HepG2 (cell line): ENCODE measurements around the gene HELB. TPM values are rescaled to one million over a fixed set of nuclear protein-coding genes. Genes with fewer than 3 reads are reported as not detected.

Source experiments
- DNMT1 ChIP-seq: sonication (generic); formaldehyde crosslinking; IDR thresholded peaks from 2 replicates; pipeline ENCODE4 v1.5.1; 2020; ENCODE audit warnings: mild to moderate bottlenecking, missing genetic modification reagents
- KDM3A ChIP-seq: IDR thresholded peaks from 2 replicates; pipeline ENCODE4 v1.6.1; 2018; ENCODE audit warnings: low read depth, missing compliant biosample characterization
- MAFG ChIP-seq: sonication (generic); formaldehyde crosslinking; IDR thresholded peaks from 2 replicates; pipeline ENCODE4 v1.5.1; 2020; ENCODE audit warnings: mild to moderate bottlenecking, missing genetic modification reagents
- MAFK ChIP-seq, 2 experiments: IDR thresholded peaks in 1 of 2; conservative IDR thresholded peaks in 1 of 2; 2 replicates each; pipeline ENCODE4 v1.6.1; 2011; ENCODE audit warnings: improper control_type of control experiment in 2 of 2, low read length in 2 of 2
- NR1H2 ChIP-seq: sonication (generic); formaldehyde crosslinking; IDR thresholded peaks from 2 replicates; pipeline ENCODE4 v1.8.1; 2022; ENCODE audit warnings: low read depth, missing genetic modification reagents, borderline replicate concordance
- PHF8 ChIP-seq: sonication (generic); formaldehyde crosslinking; IDR thresholded peaks from 2 replicates; pipeline ENCODE4 v1.5.0; 2020; ENCODE audit warnings: missing genetic modification reagents
- TIGD3 ChIP-seq: sonication (generic); formaldehyde crosslinking; IDR thresholded peaks from 2 replicates; pipeline ENCODE4 v1.5.1; 2020; ENCODE audit warnings: mild to moderate bottlenecking, missing genetic modification reagents, borderline replicate concordance
- YY1 ChIP-seq: IDR thresholded peaks from 2 replicates; pipeline ENCODE4 v1.6.1; 2011; ENCODE audit warnings: low read length, low read depth, moderate library complexity, mild to moderate bottlenecking; ENCODE audit not compliant: insufficient read depth, insufficient replicate concordance
- ZBTB8A ChIP-seq: sonication (generic); formaldehyde crosslinking; IDR thresholded peaks from 2 replicates; pipeline ENCODE4 v1.4.0; 2020; ENCODE audit warnings: mild to moderate bottlenecking, low read depth, missing genetic modification reagents, borderline replicate concordance
- ZFP1 ChIP-seq: IDR thresholded peaks from 2 replicates; pipeline ENCODE4 v1.6.1; 2016
- ZNF407 ChIP-seq: sonication (generic); formaldehyde crosslinking; IDR thresholded peaks from one replicate; pipeline ENCODE4 v1.5.1; 2020; ENCODE audit warnings: mild to moderate bottlenecking, missing genetic modification reagents; ENCODE audit errors: not compliant biosample characterization
- polyA plus RNA-seq, 8 experiments: library from polyadenylated mRNA; depleted of rRNA in 3 of 8; stranded (reverse) in 7 of 8; unstranded in 1 of 8; fragments of >200 nt; fragmentation: Illumina TruSeq in 4 of 8; extraction: Trizol in 4 of 8; gene quantifications; 2 replicates each; pipeline versions ENCODE4 v1.2.1 to v1.2.3, GENCODE V29; 2011 to 2016; ENCODE audit warnings: low read depth in 4 of 8, missing spikeins in 1 of 8, mixed read lengths in 1 of 8; ENCODE audit not compliant: insufficient read depth in 1 of 8
- total RNA-seq, 5 experiments: library from RNA; depleted of rRNA; stranded (reverse); fragments of >200 nt; fragmentation: Illumina TruSeq; extraction: Trizol; gene quantifications; 2 replicates each; pipeline ENCODE4 v1.2.3, GENCODE V29; 2016; ENCODE audit warnings: low read depth in 1 of 5
- TF ChIP-seq, protein P1 (sequence below): sonication (generic); formaldehyde crosslinking; IDR thresholded peaks from 2 replicates; pipeline ENCODE4 v1.9.0; 2021; ENCODE audit warnings: missing genetic modification reagents, mild to moderate bottlenecking, borderline replicate concordance
- TF ChIP-seq, protein P2 (sequence below): sonication (generic); formaldehyde crosslinking; IDR thresholded peaks from 2 replicates; pipeline ENCODE4 v1.5.0; 2020; ENCODE audit warnings: missing genetic modification reagents

Gene HELB
- total and polyA plus RNA-seq, 2 of the 13 experiments (the other 11 are each of a cell fraction or from before 2014, with no cell fraction given): 1.7 to 3.7 TPM

DNA sequence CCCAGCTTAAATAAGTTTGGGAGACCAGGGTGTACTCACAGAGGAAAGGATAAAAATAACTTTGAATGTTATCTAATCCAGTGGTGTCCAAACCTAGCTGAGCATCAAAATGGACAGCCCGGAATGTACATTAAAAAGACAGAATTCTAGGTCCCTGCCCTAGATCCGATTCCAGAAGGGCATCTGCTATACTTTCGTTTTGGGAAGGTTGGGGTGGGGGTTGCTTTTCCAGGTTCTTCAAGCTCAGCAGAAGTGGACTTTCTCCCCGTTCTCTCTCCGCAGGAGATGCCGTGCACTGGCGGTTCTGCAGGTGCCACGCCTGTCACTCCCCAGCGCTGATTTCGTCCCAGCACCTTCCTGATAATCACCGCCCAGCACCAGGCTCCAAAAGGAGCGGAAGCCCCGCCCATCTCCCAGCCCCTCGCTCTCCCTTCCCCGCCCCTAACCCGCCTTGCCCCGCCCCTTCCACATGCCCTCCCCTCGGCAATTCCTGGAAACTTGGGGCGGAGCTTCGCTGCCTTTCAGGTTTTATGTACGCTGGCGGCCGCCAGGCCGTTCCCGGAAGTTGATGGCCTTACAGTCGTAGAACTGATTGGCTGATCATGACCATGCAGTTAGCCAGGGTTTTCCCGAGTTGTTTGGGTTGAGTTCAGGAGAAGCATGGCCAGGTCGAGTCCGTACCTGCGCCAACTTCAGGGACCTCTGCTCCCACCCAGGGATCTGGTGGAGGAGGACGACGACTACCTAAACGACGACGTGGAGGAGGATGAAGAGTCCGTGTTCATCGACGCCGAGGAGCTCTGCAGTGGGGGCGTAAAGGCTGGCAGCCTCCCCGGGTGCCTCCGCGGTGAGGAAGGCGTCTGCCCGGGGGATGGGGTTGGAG lies at the start of gene HELB (continued):
- no peak for TF ChIP-seq ZNF407 (CRISPR knock-in tag)
- no peak for TF ChIP-seq MAFG (CRISPR knock-in tag)
- TF ChIP-seq ZFP1: 0 out of 2 replicates have a peak, but pooled peaks have one; percentile 45
- TF ChIP-seq, protein P1, sequence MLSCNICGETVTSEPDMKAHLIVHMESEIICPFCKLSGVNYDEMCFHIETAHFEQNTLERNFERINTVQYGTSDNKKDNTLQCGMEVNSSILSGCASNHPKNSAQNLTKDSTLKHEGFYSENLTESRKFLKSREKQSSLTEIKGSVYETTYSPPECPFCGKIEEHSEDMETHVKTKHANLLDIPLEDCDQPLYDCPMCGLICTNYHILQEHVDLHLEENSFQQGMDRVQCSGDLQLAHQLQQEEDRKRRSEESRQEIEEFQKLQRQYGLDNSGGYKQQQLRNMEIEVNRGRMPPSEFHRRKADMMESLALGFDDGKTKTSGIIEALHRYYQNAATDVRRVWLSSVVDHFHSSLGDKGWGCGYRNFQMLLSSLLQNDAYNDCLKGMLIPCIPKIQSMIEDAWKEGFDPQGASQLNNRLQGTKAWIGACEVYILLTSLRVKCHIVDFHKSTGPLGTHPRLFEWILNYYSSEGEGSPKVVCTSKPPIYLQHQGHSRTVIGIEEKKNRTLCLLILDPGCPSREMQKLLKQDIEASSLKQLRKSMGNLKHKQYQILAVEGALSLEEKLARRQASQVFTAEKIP (CRISPR knock-in tag): no peak
- no peak for TF ChIP-seq KDM3A (CRISPR knock-in tag)
- no peak for TF ChIP-seq TIGD3 (CRISPR knock-in tag)
- TF ChIP-seq NR1H2 (CRISPR knock-in tag): no peak
- TF ChIP-seq MAFK (conservative IDR thresholded peaks at IDR 0.05 in 1 of 2, IDR thresholded peaks at IDR 0.05 in 1 of 2; ENCODE audit: low read length in 2 of 2): no peak
- TF ChIP-seq, protein P2, sequence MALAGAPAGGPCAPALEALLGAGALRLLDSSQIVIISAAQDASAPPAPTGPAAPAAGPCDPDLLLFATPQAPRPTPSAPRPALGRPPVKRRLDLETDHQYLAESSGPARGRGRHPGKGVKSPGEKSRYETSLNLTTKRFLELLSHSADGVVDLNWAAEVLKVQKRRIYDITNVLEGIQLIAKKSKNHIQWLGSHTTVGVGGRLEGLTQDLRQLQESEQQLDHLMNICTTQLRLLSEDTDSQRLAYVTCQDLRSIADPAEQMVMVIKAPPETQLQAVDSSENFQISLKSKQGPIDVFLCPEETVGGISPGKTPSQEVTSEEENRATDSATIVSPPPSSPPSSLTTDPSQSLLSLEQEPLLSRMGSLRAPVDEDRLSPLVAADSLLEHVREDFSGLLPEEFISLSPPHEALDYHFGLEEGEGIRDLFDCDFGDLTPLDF (CRISPR knock-in tag): no peak
- TF ChIP-seq YY1: peak; percentile 24
- peak; percentile 83 for TF ChIP-seq PHF8
- TF ChIP-seq ZBTB8A: no peak
- no peak for TF ChIP-seq DNMT1 (CRISPR knock-in tag)
